Neural progenitor cell (in vitro differentiated cells): ENCODE measurements around the gene ALX3. TPM values are rescaled to one million over a fixed set of nuclear protein-coding genes. Genes with fewer than 3 reads are reported as not detected.
A peak's percentile ranks its signal among the peaks of the same experiment; 100 is the strongest.

Experiments
- DNase-seq: peaks from one replicate; pipeline ENCODE4 v3.0.0-alpha.2; 2016; ENCODE audit warnings: low spot score
- H2AFZ ChIP-seq: fragments of 200-600 bp; sonication (generic); replicated peaks from 2 replicates; pipeline ENCODE4 v1.6.1; 2016; ENCODE audit warnings: antibody characterized with exemption
- H3F3A ChIP-seq: fragments of 200-600 bp; sonication (generic); 2 replicates; pipeline ENCODE4 v1.6.1; 2016; ENCODE audit warnings: antibody characterized with exemption, low read depth
- H3K27ac ChIP-seq: fragments of 200-600 bp; sonication (generic); 2 replicates; pipeline ENCODE4 v1.5.1; 2016; ENCODE audit warnings: mild to moderate bottlenecking
- H3K27me3 ChIP-seq: fragments of 200-600 bp; sonication (generic); 2 replicates; pipeline ENCODE4 v1.6.1; 2016; ENCODE audit warnings: mild to moderate bottlenecking, moderate library complexity
- H3K36me3 ChIP-seq: fragments of 200-600 bp; sonication (generic); 2 replicates; pipeline ENCODE4 v1.5.1; 2016
- H3K4me1 ChIP-seq: fragments of 200-600 bp; sonication (generic); 2 replicates; pipeline ENCODE4 v1.6.1; 2016; ENCODE audit warnings: mixed run types
- H3K4me2 ChIP-seq: fragments of 200-600 bp; sonication (generic); 2 replicates; pipeline ENCODE4 v1.6.1; 2016
- H3K4me3 ChIP-seq: fragments of 200-600 bp; sonication (generic); 2 replicates; pipeline ENCODE4 v1.5.1; 2016
- H3K79me2 ChIP-seq: fragments of 200-600 bp; sonication (generic); 2 replicates; pipeline ENCODE4 v1.6.1; 2016; ENCODE audit warnings: low read depth
- H3K9ac ChIP-seq: fragments of 200-600 bp; sonication (generic); 2 replicates; pipeline ENCODE4 v1.6.1; 2016
- H3K9me3 ChIP-seq: fragments of 200-600 bp; sonication (generic); 2 replicates; pipeline ENCODE4 v1.5.1; 2016; ENCODE audit warnings: low read depth
- H4K20me1 ChIP-seq: fragments of 200-600 bp; sonication (generic); 2 replicates; pipeline ENCODE4 v1.6.1; 2016; ENCODE audit warnings: low read depth
- H3K27ac Mint-ChIP-seq: 3 replicates; pipeline ENCODE4 v1.8.0; 2021; ENCODE audit warnings: mixed read lengths
- H3K27me3 Mint-ChIP-seq: 2 replicates; pipeline ENCODE4 v1.8.0; 2022; ENCODE audit warnings: low read depth, mild to moderate bottlenecking, inconsistent platforms, moderate library complexity, mixed read lengths; ENCODE audit not compliant: insufficient read depth
- H3K36me3 Mint-ChIP-seq: 3 replicates; pipeline ENCODE4 v1.8.0; 2021; ENCODE audit warnings: mixed read lengths
- H3K4me1 Mint-ChIP-seq: 3 replicates; pipeline ENCODE4 v1.8.0; 2021; ENCODE audit warnings: mixed read lengths
- H3K4me3 Mint-ChIP-seq: 3 replicates; pipeline ENCODE4 v1.8.0; 2021; ENCODE audit warnings: mild to moderate bottlenecking, moderate library complexity, mixed read lengths
- H3K9me3 Mint-ChIP-seq: 3 replicates; pipeline ENCODE4 v1.8.0; 2020; ENCODE audit warnings: mixed read lengths
- CTCF ChIP-seq: fragments of 200-600 bp; sonication (generic); IDR thresholded peaks from 2 replicates; pipeline ENCODE4 v1.5.1; 2017; ENCODE audit warnings: antibody characterized with exemption, mild to moderate bottlenecking
- EZH2 ChIP-seq: fragments of 200-600 bp; sonication (generic); IDR thresholded peaks from 2 replicates; pipeline ENCODE4 v1.6.1; 2017; ENCODE audit warnings: antibody characterized with exemption, mild to moderate bottlenecking, moderate library complexity
- EZH2phosphoT487 ChIP-seq: fragments of 200-600 bp; sonication (generic); IDR thresholded peaks from 2 replicates; pipeline ENCODE4 v1.6.1; 2017; ENCODE audit warnings: antibody characterized with exemption
- total RNA-seq: library from RNA; depleted of rRNA; stranded (reverse); fragments of >200 nt; gene quantifications from 2 replicates; pipeline ENCODE4 v1.2.3, GENCODE V29; 2015; ENCODE audit warnings: low replicate concordance

The ALX3 gene
- total RNA-seq, 1 donor from 2014 or later: not detected

DNA sequence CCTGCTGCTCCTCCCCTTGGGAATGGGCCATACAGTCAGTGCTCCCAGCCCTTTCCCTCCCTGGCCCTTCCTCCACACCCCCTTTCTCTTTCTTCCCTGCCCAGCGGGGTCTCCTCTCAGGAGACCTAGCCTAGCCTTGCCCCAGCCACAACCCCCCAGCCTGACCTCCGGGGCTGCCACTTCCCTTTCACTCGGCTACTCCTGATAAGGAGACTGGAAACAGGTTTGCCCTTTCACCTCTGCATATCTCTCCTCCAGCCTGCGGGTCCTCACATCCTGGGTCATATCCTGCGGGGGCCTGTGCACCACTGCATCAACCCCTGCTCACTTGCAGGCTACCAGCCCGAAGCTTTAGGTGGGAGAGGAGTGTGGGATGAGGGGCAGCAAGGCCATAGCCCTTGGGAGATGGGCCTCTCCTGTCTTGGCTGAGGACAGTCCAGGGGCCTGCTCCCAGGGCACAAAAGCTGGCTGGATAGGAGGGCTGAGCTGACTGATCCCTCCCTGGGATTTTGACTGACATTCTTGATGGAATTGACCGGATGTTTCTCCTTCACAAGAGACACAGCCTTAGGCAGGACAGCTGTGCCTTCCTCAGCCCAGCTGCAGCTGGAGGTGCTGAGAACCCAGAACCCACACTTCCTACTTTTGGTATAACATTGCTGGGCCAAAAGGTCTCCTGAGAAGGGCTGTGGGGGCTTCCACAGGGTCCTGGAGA, 19.2 kb upstream of the ALX3 start:
- Mint-ChIP-seq H3K4me1 (peaks cover 21% of the 10 kb centered on the region), H3K36me3 (no peaks in the 10 kb centered on the region), H3K9me3 (no peaks in the 10 kb centered on the region), H3K27me3 (peaks cover 46% of the 10 kb centered on the region), H3K27ac (no peak overlapping the region), H3K4me3 (no peak overlapping the region)
- peaks cover 15% of the 10 kb centered on the region for H4K20me1 ChIP-seq
- H3K4me3 ChIP-seq: no peak overlapping the region
- no peak overlapping the region for H3K27ac ChIP-seq
- no peaks in the 10 kb centered on the region for H3K9me3 ChIP-seq
- no peaks in the 10 kb centered on the region for H3K36me3 ChIP-seq
- H3F3A ChIP-seq: peaks cover 5% of the 10 kb centered on the region
- H3K4me1 ChIP-seq: peaks cover 14% of the 10 kb centered on the region
- TF ChIP-seq EZH2phosphoT487 (no peak), CTCF (no peak), EZH2 (no peak)
- no peaks in the 10 kb centered on the region for H3K79me2 ChIP-seq
- no peak overlapping the region for H2AFZ ChIP-seq
- no peak overlapping the region for H3K9ac ChIP-seq
- H3K4me2 ChIP-seq: peak overlapping the region; percentile 18
- peaks cover 46% of the 10 kb centered on the region for H3K27me3 ChIP-seq
- no peak for DNase-seq

GRCh38 chr1:110088739-110089316, 18.4 kb upstream of the ALX3 start:
- peaks cover 24% of the 10 kb centered on the region for H4K20me1 ChIP-seq
- H3K27me3 ChIP-seq: peaks cover 55% of the 10 kb centered on the region
- no peaks in the 10 kb centered on the region for H3K9me3 Mint-ChIP-seq
- H3K4me1 ChIP-seq: peaks cover 22% of the 10 kb centered on the region
- H3F3A ChIP-seq: peaks cover 5% of the 10 kb centered on the region
- H3K4me3 Mint-ChIP-seq: no peak overlapping the region
- no peaks in the 10 kb centered on the region for H3K36me3 ChIP-seq
- no peaks in the 10 kb centered on the region for H3K9me3 ChIP-seq
- DNase-seq: no peak
- H3K27me3 Mint-ChIP-seq: peaks cover 53% of the 10 kb centered on the region
- no peak overlapping the region for H3K9ac ChIP-seq
- H3K36me3 Mint-ChIP-seq: no peaks in the 10 kb centered on the region
- no peak overlapping the region for H3K27ac ChIP-seq
- H3K4me2 ChIP-seq: no peak overlapping the region
- H3K79me2 ChIP-seq: no peaks in the 10 kb centered on the region
- TF ChIP-seq EZH2: no peak
- TF ChIP-seq CTCF: no peak
- TF ChIP-seq EZH2phosphoT487: no peak
- H3K4me1 Mint-ChIP-seq: peaks cover 27% of the 10 kb centered on the region
- no peak overlapping the region for H2AFZ ChIP-seq
- H3K4me3 ChIP-seq: no peak overlapping the region
- no peak overlapping the region for H3K27ac Mint-ChIP-seq

- no peak overlapping the region for H3K4me2 ChIP-seq
- peaks cover 62% of the 10 kb centered on the region for H3K27me3 ChIP-seq
- no peaks in the 10 kb centered on the region for H3K9me3 Mint-ChIP-seq
- no peak overlapping the region for H3K4me3 ChIP-seq
- H3K79me2 ChIP-seq: no peaks in the 10 kb centered on the region
- H2AFZ ChIP-seq: no peak overlapping the region
- no peaks in the 10 kb centered on the region for H3K36me3 ChIP-seq
- peaks cover 32% of the 10 kb centered on the region for H3K4me1 Mint-ChIP-seq
- H3K4me1 ChIP-seq: peaks cover 24% of the 10 kb centered on the region
- H3K4me3 Mint-ChIP-seq: no peak overlapping the region
- H4K20me1 ChIP-seq: peaks cover 30% of the 10 kb centered on the region
- TF ChIP-seq EZH2phosphoT487: no peak
- TF ChIP-seq CTCF: peak; percentile 71
- H3K36me3 Mint-ChIP-seq: no peaks in the 10 kb centered on the region
- H3K27me3 Mint-ChIP-seq: peaks cover 57% of the 10 kb centered on the region
- H3K27ac Mint-ChIP-seq: no peak overlapping the region
- peaks cover 5% of the 10 kb centered on the region for H3F3A ChIP-seq
- peak; percentile 68 for DNase-seq
- H3K27ac ChIP-seq: no peak overlapping the region
- no peaks in the 10 kb centered on the region for H3K9me3 ChIP-seq
- no peak overlapping the region for H3K9ac ChIP-seq
Observed at GRCh38 chr1:110087812-110088738, 17.6 kb upstream of the ALX3 start.
